Peyer's patch (tissue), 4 donors: ENCODE data around the gene CMYA5.

Experiments used
- POLR2A ChIP-seq, 2 donors: fragments of 450-650 bp; IDR thresholded peaks; one replicate each; pipeline ENCODE4 v1.5.1; 2017; ENCODE audit warnings: antibody characterized with exemption in 2 of 2, mild to moderate bottlenecking in 2 of 2, moderate library complexity in 2 of 2
- TF ChIP-seq, protein P1 (sequence below), 6 experiments: fragments of 450-650 bp in 4 of 6; fragments of 200-600 bp in 2 of 6; sonication (generic) in 1 of 6; IDR thresholded peaks; one replicate each; pipeline ENCODE4 v1.5.1; 2017 to 2019; ENCODE audit warnings: antibody characterized with exemption in 6 of 6, mild to moderate bottlenecking in 3 of 6, moderate library complexity in 1 of 6

DNA sequence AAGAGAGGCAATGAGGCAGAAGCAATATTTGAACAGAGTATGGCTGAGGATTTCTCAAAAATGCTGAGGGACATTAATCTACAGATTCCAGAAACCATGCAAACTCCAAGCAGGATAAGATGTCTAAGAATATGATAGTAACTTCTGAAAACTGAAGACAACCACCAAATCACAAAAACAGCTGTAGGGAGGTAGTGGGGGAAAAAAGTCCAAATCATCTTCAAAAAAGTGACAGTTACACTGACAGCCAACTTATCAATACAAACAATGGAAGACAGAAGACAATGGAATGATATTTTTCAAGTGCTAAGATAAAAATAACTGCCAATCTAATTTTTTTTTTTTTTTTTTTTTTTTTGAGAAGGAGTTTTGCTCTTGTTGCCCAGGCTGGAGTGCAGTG lies 30.5 kb downstream of the CMYA5 start:
- TF ChIP-seq, protein P1, sequence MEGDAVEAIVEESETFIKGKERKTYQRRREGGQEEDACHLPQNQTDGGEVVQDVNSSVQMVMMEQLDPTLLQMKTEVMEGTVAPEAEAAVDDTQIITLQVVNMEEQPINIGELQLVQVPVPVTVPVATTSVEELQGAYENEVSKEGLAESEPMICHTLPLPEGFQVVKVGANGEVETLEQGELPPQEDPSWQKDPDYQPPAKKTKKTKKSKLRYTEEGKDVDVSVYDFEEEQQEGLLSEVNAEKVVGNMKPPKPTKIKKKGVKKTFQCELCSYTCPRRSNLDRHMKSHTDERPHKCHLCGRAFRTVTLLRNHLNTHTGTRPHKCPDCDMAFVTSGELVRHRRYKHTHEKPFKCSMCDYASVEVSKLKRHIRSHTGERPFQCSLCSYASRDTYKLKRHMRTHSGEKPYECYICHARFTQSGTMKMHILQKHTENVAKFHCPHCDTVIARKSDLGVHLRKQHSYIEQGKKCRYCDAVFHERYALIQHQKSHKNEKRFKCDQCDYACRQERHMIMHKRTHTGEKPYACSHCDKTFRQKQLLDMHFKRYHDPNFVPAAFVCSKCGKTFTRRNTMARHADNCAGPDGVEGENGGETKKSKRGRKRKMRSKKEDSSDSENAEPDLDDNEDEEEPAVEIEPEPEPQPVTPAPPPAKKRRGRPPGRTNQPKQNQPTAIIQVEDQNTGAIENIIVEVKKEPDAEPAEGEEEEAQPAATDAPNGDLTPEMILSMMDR (IDR thresholded peaks at IDR 0.05) = no peak
- no peak for TF ChIP-seq POLR2A (IDR thresholded peaks at IDR 0.05)
